Posterior vena cava (tissue), 2 donors: ENCODE measurements around the gene HGS. TPM values are rescaled to one million over a fixed set of nuclear protein-coding genes. Genes with fewer than 3 reads are reported as not detected.
A peak's percentile ranks its signal among the peaks of the same experiment; 100 is the strongest.

Experiments
- DNase-seq: peaks from one replicate; pipeline ENCODE4 v3.0.0-alpha.2; 2020; ENCODE audit warnings: low spot score
- intact Hi-C, 2 donors: fragments of 100-400 bp; cut with DNase I; formaldehyde crosslinking; loops; one replicate each; pipeline versions ENCODE4 v1.14.1 to v1.14.2; 2022 to 2023
- long read RNA-seq, 2 donors: library from polyadenylated mRNA; unstranded; transcript quantifications; one replicate each; pipeline ENCODE4 v2.0.0, GENCODE V29; 2020 to 2021
- total RNA-seq, 2 donors: library from RNA; stranded (reverse); fragmentation: NEBNext Ultra II Directional; extraction: Animal tissue kit (Norgen Biotek cat#: 25700); gene quantifications; one replicate each; pipeline ENCODE4 v1.2.1, GENCODE V29; 2021
- donor health status: DM: yes; HTN: yes; CAD: no.
- donor health status: DM: yes; HTN: yes; CAD: no.

Gene HGS, protein sequence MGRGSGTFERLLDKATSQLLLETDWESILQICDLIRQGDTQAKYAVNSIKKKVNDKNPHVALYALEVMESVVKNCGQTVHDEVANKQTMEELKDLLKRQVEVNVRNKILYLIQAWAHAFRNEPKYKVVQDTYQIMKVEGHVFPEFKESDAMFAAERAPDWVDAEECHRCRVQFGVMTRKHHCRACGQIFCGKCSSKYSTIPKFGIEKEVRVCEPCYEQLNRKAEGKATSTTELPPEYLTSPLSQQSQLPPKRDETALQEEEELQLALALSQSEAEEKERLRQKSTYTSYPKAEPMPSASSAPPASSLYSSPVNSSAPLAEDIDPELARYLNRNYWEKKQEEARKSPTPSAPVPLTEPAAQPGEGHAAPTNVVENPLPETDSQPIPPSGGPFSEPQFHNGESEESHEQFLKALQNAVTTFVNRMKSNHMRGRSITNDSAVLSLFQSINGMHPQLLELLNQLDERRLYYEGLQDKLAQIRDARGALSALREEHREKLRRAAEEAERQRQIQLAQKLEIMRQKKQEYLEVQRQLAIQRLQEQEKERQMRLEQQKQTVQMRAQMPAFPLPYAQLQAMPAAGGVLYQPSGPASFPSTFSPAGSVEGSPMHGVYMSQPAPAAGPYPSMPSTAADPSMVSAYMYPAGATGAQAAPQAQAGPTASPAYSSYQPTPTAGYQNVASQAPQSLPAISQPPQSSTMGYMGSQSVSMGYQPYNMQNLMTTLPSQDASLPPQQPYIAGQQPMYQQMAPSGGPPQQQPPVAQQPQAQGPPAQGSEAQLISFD
- 10 to 100 TPM; 81.6 to 90.7 TPM for total RNA-seq
- long read RNA-seq, donor 1, transcript HGS-201 (22 exons, 2,970 nt), result major isoform, 23 of 43 reads
- long read RNA-seq, donor 1, partial matches to known transcripts, result 11 of 43 reads
- long read RNA-seq, donor 1, other reads (novel, unspliced or antisense), result 9 of 43 reads
- long read RNA-seq, donor 2, transcript HGS-201 (22 exons, 2,970 nt), result major isoform, 171 of 263 reads
- long read RNA-seq, donor 2, partial matches to known transcripts, result 68 of 263 reads
- long read RNA-seq, donor 2, other reads (novel, unspliced or antisense), result 22 of 263 reads

DNA sequence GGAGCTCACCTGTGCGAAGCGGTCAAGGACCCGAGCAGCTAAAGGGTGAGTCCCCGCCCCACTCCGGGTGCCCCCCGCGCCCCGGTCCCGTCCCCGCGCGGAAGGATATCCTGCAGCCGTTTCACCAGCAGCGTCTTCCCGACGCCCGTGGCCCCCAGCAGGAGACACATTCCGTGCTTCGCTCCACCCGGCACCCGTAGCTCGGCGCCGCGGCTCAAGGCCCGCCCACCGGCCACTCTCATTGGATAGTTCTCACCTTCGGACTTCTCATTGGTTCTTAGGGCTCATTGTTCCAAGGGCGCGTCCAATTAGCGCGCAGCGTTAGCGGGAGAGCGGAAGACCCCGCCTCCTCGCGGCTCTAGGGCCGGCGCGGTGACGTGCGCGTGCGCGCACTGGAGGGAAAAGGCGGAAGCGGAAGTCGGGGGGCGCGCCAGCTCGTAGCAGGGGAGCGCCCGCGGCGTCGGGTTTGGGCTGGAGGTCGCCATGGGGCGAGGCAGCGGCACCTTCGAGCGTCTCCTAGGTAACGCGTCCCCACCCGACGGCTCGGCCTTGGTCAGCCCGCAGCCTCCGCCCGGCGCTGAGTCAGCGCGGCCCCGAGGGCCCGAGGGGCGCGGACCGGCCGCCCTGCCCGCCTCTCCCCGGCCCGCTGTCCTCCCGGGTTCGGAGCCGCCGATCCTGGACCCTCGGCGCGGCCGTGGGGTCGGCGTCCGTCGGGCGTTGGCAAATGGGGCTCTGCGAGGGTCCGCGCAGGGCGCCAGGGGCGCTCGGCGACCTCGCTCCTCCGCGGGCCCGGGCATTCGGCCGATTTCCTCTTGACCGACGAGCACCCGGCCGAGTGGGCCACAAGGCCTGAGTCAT lies at the start of gene HGS, which contains the start of gene ARL16:
Gene HGS (plus strand): TSS at position 428 of the 858 bp plus-strand sequence. CDS start 56 bp downstream, at position 484.
Gene ARL16 (minus strand): TSS at position 214 of the 858 bp plus-strand sequence. CDS start 44 bp downstream, at position 170.
- intact Hi-C loops, result no loop called here
- peak; percentile 100 for DNase-seq

DNA sequence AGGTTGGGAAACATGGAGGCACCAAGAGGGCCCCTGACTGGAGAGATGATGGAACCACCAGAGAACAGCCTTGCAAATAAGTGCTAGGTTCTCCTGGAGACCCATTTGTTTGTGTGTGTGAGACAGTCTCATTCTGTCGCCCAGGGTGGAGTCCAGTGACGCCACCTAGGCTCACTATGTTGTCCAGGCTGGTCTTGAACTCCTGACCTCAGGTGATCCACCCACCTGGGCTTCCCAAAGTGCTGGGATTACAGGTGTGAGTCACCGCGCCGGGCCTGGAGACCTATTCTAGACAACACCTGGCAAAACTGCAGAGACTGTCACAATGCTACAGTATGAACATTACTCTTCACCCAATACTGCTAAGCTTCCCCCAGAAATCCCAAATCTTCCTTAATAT lies 48.4 kb upstream of the HGS start:
- intact Hi-C loops, result loop anchor here in 1 of 2 donors (5.0 kb wide), 1 partner anchor 1663 kb away; no protein-coding TSS in a partner anchor
- DNase-seq, result no peak

DNA sequence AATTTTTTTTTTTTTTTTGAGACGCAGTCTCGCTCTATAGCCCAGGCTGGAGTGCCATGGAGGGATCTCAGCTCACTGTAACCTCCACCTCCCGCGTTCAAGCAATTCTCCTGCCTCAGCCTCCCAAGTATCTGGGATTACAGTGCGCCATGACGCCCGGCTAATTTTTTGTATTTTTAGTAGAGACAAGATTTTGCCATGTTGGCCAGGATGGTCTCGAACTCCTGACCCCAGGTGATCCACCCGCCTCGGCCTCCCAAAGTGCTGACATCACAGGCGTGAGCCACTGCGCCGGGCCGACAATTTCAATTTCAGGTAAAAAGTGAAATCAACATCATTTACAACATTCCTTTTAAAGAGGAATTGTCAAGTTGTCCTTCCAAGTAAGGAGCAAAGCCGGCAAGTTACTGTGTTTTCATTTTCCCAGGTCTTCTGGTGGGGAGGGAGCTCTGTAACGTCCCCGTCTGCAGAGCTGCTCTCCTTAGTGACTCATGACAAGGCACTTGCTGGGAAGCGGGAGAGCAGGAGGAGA lies 47.8 kb upstream of the HGS start:
- intact Hi-C loops, result loop anchor here in 1 of 2 donors (1.0 to 5.0 kb wide), 2 partner anchors 25 to 1664 kb away; no protein-coding TSS in a partner anchor

DNA sequence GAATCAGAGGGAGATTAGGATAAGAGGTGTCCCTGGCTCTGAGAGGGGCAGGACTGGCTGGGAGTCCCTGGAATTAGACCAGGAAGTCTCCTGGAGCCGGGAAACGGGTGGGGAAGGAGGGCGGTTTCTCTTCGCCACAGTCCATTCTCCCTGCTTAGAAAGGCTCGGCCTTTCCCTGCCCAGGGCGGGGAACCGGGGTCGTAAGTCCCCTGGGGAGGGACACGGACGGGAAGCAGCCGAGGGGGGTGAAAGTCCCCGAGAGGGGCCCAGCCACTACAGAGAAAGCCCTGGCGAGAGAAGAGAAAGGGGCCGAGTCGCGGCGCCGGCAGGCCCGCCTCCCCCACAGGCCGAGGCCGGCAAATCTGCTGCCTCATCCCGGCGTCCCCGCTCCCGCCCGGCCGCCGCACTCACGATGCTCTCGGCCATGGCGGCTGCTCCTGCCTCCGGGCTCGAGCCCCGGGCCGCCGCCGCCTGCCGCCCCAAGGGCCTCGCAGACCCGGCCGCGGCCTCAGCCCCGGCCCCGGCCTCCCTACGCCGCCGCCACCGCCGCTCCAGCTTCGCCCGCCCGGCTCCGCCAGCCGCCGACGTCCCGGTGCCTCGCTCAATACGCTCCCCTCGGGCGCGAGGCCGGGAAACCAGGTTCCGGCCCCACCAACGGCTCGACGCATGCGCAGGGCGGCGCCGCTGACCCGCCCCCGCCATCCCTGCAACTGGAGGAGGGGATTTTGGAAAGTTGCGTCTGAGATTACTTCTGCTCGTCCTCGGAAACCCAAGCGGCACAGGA lies 47.1 kb upstream of the HGS start, which contains the start of the genes NPLOC4 and TSPAN10:
Gene NPLOC4 (minus strand): TSS at position 608 of the 784 bp plus-strand sequence. CDS start 182 bp downstream, at position 426.
Gene TSPAN10 (plus strand): TSS at position 692 of the 784 bp plus-strand sequence. CDS start 5,217 bp downstream, outside the sequence.
- peak; percentile 96 for DNase-seq
- intact Hi-C loops, result loop anchor here in 1 of 2 donors (1.0 to 5.0 kb wide), 2 partner anchors 25 to 1664 kb away; no protein-coding TSS in a partner anchor

More for the DNA sequence above, 47.8 kb upstream of the HGS start:
- no peak for DNase-seq

DNA sequence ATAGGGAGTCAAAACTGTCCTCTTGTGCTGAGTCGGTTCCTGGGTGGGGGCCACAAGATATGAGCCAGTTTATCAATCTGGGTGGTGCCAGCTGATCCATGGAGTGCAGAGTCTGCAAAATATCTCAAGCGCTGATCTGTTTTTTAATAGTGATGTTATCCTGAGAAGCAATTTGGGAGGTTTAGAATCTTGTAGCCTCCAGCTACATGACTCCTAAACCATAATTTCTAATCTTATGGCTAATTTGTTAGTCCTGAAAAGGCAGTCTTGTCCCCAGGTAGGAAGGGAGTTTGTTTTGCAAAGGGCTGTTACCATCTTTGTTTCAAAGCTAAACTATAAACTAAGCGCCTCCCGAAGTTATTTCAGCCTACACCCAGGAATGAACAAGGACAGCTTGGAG lies 45.1 kb upstream of the HGS start:
- intact Hi-C loops, result loop anchor here in 1 of 2 donors (5.0 kb wide), 1 partner anchor 1666 kb away; no protein-coding TSS in a partner anchor
- no peak for DNase-seq

DNA sequence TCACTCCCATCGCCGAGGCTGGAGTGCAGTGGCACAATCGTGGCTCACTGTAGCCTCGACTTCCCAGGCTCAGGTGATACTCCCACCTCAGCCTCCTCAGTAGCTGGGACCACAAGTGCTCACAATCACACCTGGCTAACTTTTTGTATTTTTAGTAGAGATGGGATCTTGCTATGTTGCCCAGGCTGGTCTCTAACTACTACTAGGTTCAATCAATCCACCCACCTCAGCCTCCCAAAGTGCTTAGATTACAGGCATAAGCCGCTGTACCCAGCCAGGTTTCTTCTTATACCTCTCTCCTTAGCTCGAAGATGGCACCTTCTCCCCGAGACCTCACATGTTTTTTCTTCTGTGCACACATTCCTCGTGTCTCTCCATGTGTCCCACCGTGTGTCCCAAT lies 43.8 kb upstream of the HGS start:
- intact Hi-C loops, result no loop called here

DNA sequence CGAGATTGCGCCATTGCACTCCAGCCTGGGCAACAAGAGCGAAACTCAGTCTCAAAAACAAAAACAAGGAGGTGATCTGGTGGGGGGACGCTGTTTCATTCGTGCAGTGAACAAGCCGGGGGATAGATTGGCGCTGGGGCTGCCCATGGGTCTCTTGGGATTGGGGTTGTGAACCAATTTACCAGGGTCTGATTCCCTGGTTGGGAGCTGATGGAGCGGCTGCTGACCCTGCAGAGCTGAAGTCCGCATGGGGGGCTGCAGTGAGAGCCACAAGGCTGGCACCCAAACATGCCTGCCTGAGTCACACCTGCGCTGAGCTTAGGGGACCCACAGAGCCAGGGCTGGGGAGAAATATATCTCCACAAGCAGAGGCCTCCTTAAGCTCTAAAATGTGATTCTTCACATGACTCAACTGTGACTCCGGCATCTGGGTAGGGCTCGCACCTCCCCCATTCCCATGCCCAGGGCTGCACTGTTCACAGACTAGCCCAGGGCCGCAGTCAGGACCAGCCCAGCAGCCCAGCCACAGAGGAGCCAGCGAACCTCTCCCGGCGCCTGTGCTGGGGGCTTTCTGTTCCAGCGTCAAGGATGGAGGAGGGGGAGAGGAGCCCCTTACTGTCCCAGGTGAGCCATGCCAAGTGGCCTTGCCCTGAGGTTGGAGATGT lies 41.9 kb upstream of the HGS start:
- intact Hi-C loops, result no loop called here
- DNase-seq, result no peak

More for the DNA sequence above, 43.8 kb upstream of the HGS start:
- no peak for DNase-seq

DNA sequence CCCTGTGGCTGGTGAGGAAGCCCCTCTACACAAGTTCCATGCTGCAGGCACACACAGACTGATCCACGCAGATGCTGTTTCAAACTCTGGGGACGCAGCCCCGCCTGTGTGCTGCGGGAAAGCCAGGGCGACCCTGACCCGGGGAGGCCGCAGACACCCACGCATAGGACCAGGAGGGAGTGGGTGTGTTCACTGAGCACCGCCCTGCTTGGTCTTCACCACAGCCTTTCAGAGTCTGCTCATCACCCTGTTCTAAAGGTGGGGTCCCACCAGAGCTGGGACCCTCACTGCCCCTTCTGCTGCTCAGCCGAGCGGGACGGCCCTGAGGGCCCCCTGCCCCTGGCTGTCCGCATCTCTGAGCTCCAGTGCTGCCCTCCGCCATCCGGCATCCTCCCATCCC lies 39.3 kb upstream of the HGS start:
- intact Hi-C loops, result no loop called here
- no peak for DNase-seq

DNA sequence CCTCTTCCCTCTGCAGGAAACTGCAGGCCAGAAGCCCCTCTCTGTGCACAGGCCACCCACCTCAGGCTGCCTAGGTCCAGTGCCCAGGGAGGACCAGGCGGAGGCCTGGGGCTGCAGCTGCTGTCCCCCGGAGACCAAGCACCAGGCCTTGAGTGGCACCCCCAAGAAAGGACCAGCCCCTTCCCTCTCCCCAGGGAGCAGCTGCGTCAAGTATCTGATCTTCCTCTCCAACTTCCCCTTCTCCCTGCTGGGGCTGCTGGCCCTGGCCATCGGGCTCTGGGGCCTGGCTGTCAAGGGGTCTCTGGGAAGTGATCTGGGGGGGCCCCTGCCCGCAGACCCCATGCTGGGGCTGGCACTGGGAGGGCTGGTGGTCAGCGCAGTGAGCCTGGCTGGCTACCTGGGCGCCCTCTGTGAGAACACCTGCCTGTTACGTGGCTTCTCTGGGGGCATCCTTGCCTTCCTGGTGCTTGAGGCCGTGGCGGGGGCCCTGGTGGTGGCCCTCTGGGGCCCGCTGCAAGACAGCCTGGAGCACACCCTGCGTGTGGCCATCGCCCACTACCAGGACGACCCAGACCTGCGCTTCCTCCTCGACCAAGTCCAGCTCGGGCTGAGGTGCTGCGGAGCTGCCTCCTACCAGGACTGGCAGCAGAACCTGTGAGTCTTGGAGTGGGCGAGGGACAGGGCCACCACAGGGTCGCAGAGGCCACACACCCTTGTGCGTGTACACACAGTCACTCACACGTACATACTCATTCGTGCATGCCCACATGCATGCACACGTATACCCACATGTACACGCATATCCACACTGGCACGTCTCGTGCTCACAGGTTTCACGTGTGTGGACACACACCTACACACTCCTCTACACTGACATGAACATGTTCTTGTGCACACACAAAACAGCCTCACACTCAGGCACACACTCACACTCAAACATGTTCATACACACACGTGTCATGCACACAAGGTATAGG lies 38.5 kb upstream of the HGS start:
- intact Hi-C loops, result no loop called here
- DNase-seq, result no peak

DNA sequence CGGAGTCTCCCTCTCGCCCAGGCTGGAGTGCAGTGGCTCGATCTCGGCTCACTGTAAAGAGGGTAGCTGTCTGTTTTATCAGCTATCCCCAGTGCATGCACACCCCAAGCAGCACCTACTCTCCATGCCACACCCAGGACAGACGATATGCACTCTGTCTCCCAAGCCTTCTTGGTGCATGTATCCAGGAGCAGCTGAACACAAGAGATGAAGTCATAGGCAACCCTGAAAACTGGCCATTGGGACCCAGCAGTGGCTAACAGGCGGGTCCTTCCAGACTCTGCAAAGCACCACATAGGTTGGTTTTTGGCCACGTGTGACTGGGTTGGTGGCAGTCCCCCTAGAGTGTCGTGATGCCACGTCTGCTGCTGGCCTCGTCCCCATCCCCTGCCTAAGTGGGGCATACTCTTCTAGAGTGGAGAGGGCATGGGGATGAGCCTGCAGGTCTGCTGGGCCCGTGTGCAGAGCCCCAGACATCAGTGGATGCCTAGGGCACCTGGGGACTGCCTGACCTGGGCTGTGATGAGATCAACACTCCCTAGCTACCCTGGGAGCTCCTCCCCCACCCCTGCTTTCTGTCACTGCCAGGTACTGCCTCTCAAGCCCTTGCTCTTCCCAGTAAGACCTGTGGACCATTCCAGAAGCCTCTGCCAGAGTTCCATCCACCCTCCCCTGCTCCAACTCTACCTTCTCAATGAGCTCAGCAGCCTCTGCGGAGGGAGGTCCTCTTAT lies 36.8 kb upstream of the HGS start:
- no peak for DNase-seq
- intact Hi-C loops, result no loop called here

DNA sequence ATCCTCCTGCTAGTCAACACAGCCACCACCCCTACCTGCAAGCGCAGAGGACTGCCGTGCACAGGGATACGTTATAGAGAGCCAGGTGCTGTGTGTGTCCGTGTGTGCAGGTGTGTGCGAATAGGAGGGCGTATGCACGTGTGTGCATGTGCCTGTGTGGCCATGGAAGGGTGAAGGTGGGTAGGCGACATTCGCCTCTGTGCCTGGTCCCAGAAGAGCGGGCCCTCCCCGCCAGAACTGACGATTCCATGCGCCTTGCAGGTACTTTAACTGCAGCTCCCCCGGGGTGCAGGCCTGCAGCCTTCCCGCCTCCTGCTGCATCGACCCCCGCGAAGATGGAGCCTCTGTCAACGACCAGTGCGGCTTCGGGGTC lies 36.2 kb upstream of the HGS start:
- intact Hi-C loops, result no loop called here
- no peak for DNase-seq

DNA sequence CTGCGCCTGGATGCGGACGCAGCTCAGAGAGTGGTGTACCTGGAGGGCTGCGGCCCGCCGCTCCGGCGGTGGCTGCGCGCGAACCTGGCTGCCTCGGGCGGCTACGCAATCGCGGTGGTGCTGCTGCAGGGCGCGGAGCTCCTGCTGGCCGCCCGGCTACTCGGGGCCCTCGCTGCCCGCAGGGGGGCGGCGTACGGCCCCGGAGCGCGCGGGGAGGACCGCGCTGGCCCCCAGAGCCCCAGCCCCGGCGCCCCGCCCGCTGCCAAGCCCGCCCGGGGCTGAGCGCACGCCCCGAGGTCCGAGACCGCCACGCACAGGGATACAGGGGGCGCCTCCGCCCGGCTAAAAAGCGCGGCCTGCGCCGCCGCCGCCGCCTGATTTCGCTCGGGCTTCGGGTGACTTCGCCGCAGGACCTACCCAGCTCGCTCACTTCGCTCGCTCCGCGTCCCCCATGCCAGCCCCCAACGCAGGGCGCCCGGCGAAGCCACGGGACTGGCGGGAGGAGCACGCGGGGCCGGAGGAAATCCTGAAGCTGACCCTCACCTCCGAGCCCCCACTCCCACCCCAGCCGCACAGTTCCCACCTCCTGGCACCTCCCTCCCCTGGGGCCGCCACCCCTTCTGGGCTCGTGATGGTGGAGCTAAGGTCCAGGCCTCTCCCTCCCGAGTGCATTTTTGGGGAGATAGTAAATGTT lies 35.7 kb upstream of the HGS start:
- no peak for DNase-seq
- intact Hi-C loops, result no loop called here

DNA sequence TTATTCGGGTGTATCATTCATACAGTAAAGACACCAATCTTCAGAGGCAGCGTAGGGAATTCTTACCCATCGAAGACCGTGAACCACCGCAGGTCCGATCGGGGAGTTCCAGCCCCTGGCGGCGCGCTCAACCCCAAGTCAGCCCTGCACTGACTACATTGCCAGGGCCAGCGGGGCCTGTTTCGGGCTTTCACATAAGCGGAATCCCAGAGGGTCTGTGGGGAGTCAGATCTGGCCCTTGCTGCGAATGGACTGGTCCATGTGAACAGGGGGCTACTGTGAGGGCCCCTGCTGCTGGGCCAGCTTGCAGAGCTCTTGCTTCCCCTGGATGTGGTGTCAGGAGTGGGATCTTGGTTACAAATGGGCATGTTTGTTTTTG lies 35.1 kb upstream of the HGS start:
- intact Hi-C loops, result no loop called here
- DNase-seq, result no peak

DNA sequence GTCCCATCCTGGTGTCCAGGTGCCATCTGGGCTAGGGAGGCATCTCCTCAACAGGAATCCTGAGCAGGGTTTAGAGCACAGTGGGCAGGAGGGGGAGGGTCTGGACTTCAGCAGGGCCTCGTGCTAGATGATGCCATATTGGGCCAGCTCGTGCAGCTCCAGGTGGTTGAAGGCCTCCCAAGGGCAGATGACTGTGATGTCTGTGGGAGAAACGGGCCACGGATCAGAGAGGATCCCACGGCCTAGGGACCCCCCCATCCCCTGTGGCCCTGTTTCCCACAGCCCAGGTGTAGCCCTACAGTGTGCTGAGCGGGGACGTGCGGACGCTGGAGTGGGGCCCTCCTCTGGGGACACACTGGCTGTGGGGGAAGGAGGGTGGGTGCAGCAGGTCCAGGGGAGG lies 32.9 kb upstream of the HGS start:
- DNase-seq, result no peak
- intact Hi-C loops, result no loop called here
